ENCODE measurements around the gene LRCH4.

GRCh38 chr7:100609958-100610357, 24.0 kb upstream of the LRCH4 start:
- TF ChIP-seq EZH2 (IDR thresholded peaks at IDR 0.05) (no peak), POLR2AphosphoS5 (IDR thresholded peaks at IDR 0.05; ENCODE audit: borderline replicate concordance, low read depth, low read length) (no peak), FOXP2 (optimal IDR thresholded peaks at IDR 0.05; ENCODE audit: control extremely low read depth, extremely low read length, insufficient read depth) (no peak)

Data from SK-N-MC (cell line).